Dermis blood vessel endothelial cell (primary cell): ENCODE measurements around the gene OR11A1. TPM values are rescaled to one million over a fixed set of nuclear protein-coding genes. Genes with fewer than 3 reads are reported as not detected.
A peak's percentile ranks its signal among the peaks of the same experiment; 100 is the strongest.

Source experiments
- DNase-seq: peaks from one replicate; pipeline ENCODE4 v3.0.0; 2010
- total RNA-seq: library from RNA; depleted of rRNA; stranded (reverse); fragments of >200 nt; gene quantifications from 2 replicates; pipeline ENCODE4 v1.2.3, GENCODE V29; 2014

The OR11A1 gene, protein sequence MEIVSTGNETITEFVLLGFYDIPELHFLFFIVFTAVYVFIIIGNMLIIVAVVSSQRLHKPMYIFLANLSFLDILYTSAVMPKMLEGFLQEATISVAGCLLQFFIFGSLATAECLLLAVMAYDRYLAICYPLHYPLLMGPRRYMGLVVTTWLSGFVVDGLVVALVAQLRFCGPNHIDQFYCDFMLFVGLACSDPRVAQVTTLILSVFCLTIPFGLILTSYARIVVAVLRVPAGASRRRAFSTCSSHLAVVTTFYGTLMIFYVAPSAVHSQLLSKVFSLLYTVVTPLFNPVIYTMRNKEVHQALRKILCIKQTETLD
- not detected in 2 replicates for total RNA-seq

DNA sequence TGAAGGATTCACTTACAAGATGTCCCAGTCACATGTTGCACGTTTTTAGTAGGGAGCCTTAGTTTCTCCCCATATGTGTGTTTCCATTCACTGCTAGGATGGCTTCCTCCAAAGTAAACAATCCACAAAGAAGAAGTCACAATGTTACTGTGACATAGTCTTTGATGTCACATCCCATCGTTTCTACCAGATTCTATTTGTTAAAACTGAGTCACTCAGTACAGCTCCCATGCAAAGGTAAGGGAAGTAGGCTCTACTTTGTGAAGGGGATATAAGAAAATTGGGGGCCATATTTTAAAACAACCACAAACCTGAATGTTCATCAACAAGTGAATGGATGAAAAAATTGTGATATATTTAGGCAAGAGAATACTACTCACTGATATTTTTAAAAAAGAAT lies at the start of gene OR11A1, which contains the start of gene OR2H1:
Gene OR11A1 (minus strand): TSS at position 101 of the 400 bp plus-strand sequence. CDS start 29,430 bp downstream, outside the sequence.
Gene OR2H1 (plus strand): TSS at position 185 of the 400 bp plus-strand sequence. CDS start 4,615 bp downstream, outside the sequence.
- DNase-seq, result no peak

DNA sequence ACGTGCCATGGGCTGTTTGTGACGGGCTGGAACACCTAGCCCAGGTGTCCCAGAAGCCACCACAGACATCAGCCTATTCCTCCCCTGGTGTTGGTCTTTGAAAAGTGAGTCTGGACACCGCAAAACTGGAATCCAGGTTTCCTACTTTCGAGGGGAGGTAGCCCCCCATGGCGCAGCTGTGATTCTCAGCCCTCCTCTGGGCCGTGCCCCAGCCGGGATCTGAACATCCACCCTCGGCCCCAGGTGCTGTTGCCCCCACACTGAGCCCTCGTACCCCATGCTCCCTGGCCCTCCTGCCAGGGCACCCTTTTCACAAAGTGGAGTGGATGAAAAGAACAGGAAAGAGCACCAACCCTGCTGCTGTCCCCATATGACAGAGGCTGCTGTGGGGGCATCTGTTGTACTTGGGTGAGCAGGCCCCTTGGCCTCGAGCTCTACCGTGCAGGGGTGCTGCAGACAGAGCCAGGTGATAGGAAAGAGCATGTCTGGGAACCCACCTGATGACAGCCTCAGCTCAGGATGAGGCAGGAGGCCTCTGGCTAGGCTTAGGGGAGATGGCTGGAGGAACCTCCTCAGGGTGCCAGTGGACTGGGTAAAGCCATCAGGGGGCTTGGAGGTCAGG lies 49.7 kb upstream of the OR11A1 start:
- no peak for DNase-seq

DNA sequence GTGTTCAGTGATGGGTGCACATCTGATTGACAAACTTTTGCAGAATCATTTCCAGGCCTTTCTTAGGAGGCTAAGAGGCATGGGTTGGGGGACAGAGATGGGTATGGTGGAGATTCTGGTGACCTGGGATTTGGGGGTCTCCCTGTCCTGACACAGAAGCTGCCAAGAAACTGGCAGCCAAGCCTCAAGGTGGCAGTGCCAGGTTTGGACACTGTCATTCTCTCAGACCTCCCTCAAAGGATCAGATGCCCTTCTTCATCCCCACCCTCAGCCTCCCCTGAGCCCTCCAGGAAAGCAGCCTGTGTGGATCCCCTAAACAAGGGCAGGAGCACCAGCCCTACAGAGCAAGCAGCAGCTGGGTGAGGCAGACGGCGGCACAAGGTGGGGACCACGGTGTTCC lies 48.9 kb upstream of the OR11A1 start:
- no peak for DNase-seq

DNA sequence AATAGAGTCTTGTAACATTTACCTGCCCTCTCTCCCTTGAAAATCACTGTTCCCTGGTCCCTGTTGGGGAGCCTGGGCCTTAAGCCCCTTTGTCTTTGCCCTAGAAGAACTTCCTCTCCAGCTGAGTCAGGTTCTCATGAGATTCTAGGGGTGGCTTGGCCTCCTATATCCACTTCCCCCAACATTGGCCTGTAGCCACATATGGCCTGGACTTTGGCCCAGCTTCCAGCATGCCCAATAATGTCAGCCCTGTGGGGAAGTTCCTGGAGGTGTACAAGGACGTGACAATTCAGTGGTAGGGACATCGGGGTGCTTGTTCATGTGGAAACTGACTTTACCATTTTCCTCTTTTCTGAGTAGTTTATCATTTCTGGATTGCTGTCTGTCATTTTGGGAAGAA lies 48.1 kb upstream of the OR11A1 start:
- no peak for DNase-seq

DNA sequence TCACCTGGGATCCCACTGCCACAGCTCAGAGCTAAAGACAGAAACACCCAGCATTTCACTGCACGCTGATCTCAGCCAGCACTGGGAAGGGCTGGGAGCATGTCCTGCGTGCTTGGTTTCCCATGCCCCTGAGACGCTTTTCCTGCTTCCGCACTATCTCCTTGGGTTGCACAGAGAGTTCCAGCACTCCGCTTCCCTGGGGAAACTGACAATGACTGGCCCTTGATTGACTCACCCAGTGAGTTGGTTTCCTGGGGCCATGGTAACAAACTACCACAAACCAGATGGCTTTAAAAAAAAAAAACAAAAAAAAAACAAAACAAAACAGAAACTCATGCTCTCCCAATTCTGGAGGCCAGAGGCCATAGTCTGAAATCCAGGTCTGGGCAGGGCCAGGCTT lies 45.7 kb upstream of the OR11A1 start:
- DNase-seq, result peak; percentile 19

DNA sequence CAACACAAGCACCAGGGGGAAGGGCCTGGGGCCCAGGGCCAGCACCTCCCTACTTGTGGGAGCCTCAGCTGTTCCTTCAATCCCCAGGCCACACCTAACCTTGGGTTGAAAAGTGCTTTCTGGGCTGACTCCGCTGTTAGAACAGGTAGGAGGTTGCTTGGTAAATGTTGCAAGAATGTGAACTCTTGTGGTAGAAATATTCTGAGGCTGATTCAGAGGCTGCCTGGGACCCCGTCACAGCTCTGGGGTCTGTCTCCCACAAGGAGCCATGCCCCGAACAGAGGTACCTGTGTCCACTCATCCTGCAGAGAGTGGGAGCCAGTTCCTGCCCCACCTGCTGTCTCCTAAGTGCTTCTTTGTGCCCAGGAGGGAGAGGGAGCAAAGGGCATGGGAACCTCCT lies 45.3 kb upstream of the OR11A1 start:
- no peak for DNase-seq

DNA sequence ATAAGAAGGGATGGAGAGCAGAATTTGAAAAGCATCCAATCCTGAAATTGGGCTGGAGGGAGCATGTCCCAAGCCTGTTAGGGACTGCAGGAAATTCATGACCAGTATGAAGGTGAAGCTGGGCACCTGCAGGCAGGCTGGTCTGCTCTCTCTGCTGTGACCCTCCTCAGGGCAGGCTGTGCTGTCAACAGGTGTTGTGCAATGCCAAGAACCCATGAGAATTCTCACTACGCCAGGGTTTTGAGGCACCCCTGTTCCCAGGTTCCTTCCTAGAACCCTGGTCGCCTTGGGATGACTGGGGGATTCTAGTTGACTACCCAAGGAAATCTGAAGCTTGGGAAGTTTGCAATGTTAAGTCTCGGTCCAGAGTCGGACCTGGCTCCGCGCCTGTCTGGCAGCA lies 44.2 kb upstream of the OR11A1 start:
- no peak for DNase-seq

DNA sequence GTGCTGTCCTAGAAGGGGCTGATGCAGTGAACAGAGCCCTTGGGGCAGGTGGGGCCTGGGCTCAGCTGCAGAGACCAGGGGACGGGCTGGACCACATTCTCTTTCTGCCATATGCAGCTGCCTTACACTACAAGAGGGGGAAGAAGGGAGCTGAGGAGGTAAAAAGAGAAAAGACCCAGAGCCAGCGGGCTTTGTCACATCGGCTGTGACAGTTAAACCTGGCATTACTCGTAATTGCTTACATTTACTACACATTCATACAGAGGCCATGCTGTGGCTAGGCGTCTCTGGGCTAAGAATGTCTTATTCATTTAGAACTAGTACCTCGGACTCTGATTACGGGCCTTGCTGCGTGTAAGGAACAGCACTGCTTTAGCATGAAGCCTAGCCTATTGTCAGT lies 43.7 kb upstream of the OR11A1 start:
- no peak for DNase-seq

DNA sequence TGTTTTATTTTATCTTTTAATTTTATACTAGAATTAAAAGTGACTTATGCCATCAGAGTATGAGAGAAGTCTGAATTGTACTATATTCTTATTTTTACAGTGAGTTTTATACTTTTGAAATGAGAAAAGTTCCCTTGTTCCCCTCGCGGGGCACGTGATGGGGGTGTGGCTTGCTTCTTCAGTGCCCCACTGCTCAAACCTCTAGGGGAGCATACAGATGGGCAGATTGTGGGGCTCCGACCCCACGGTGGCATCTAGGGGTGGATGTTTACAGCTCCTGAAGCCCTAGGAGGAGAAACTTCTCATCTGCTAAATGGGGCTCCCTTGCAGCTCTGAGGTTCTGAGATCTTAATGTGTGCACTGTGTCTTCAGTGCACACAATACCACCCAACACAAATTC lies 42.8 kb upstream of the OR11A1 start:
- DNase-seq, result no peak

DNA sequence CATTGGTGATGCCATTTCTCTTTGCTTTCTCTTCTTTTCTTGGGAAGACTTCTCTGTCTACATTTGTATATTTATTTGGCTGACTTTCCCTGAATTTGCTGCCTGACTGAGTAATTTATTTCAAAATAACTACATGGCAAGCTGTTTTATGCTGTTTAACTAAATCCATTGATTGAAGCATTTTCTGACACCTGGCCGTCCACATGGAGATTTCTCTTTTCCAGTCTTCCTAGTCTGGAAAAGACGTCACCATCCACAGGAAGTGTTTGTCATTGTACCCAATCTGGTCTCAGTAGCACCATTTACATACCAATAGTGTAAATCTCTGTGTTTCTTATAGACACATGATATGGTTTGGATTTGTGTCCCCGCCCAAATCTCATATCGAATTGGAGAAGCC lies 40.1 kb upstream of the OR11A1 start:
- no peak for DNase-seq

DNA sequence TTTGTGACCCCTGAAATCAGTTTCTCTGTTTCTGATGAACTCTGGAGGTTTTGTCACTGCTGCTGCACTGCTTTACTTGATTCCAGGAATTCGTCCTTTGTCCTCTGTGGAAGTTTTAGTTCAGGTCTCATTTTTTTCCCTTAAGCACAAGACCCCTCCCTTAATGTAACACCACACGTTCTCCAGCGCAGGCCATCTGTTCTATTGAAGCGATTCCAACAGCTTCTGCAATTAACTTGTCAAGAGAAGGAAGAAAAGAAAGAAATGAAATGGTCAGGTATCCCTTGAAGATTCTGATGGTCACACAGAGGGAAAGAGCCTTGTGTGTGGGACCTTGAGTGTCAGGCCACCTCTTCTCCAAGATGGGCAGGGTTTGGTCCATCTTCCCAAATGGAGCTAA lies 38.7 kb upstream of the OR11A1 start:
- DNase-seq, result no peak

DNA sequence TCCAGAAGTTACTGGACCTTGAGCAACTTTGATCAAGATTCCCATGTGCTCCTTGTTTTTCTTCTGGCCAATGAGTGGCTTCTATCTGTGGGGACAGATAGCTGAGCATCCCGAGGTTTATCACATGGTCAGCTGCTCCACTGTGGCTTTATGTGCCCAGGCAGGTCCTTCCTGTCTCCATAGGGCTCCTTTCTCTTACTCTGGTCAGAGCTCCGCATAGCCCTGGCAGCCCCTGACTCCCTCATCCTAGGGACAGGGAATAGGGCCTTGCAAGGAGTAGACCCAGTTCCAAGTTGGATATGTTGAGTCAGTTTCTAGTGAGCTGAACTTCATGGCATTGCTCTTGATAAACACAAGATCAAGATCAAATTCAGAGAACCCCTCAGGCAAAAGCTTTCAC lies 37.3 kb upstream of the OR11A1 start:
- no peak for DNase-seq

DNA sequence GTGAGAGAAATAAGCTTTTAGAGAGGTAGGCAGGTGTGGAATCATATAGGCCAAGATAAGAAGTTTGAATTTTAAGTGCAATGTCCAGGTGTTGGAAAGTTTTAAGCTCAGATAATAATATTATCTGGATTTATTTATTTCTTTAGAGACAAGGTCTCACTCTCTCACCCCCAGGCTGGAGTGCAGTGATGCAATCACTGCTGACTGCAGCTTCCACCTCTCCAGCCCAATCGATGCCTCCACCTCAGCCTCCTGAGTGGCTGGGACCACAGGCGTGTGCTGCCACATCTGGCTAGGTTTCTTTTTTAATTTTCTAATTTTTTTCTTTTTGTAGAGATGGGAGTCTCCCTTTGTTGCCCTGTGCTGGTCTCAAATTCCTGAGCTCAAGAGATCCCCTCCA lies 36.4 kb upstream of the OR11A1 start:
- DNase-seq, result no peak

DNA sequence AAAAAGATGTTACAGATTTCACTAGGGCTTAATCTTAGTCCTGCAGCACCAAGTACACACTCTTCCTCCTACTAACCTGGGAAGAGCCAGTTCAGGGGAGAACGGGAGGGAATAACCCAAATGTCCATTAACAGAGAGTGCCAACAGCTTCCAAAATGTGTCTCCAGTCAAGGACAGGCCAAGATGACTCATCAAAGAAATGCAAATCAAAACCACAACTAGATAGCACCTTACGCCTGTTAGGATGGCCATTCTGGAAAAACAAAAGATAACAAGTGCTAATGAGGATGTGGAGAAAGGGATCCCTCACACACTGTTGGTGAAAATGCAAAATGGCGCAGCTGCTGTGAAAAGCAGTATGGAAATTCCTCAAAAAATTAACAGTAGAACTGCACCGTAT lies 34.7 kb upstream of the OR11A1 start:
- no peak for DNase-seq

DNA sequence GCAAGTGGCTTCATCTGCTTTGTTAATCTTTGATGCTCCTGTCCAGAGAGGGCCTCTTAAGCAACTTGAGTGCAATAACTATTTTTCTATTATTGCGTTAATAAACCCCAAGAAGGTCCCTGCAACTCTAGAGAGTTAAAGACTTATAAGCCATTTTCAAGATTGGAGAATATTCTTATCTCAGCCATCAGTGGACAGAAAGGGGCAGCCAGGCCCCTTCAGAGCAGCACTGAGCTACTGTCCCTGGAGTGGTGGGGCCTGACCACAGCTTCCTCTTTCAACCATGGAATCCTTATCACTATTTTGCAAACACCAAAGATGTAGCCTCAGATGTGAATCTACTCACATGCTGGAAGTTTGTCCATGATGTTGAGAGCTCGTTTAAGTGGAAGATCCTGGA lies 33.7 kb upstream of the OR11A1 start:
- no peak for DNase-seq

DNA sequence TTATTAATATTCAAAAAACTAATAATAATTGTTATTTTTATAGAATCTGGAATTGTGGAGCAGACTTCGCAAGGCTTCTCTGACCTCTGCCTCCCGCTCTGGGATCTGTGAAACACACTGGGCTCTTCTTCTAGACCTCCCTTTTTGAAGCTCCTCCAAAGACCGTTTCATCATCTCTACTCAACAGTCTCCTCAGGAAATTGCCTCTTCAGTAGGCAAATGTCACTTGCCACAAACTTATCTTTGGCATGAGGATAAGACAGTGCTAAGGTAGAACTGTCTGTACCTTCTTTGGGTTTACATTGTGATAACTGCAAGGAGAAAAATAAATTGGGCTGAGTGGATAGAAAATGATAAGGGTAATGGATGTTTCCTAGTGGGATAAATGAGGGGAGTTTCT lies 33.2 kb upstream of the OR11A1 start:
- DNase-seq, result no peak

DNA sequence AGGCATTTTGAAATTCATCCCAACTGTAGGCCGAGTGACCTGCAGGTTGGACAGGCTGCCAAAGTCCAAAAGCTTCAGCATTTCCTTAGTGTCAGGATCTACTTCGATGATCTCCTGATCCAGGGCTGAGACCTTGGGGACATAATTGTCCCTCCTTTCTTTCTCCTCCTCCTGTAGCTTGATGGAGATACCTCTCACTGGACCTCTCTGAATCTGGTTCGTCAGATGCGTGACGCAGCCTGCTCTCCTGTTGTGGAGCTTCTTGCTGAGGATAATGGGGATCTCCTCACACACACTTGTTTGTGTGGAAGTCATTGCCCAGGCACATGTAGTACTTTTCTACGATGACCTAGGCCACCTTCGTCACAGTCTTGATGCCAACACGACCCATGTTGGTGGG lies 32.4 kb upstream of the OR11A1 start:
- no peak for DNase-seq

DNA sequence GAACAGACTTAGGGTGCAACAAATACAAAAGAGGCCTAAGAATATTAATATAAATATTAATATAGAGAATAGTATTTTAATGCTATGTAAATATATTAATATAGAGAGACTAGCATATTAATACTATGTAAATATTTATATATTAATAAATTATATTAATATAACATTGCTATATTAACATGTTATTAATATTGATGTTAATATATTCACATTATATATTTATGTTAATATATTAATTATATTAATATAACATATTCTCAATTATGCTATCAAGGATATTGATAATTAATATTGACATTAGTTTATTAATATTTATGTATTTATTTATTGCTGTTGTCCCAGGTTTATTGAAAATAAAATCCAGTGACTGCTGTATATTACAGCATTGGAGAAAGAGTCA lies 32.0 kb upstream of the OR11A1 start:
- no peak for DNase-seq

DNA sequence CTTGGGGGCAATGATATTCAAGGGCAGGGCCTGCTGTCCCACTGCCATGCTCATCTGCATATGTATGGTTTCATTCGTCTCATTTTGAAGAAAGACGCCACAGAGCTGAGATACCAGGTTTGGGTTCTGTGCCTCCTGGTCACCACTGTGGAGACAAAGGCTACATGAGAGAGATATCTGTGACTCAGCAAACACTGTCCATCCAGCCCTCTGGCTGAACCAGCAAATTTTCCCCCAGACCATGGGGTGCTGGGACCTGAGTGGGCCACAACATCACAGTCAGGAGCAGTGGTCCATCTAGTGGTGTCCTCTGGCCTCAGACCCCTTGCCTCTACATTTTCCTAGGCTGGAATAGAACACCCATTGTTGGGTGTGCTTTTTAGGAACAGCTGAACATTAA lies 30.8 kb upstream of the OR11A1 start, which contains the start of gene MAS1L:
Gene MAS1L (minus strand): TSS at position 297 of the 400 bp plus-strand sequence. CDS start 54 bp downstream, at position 243.
- DNase-seq, result no peak

DNA sequence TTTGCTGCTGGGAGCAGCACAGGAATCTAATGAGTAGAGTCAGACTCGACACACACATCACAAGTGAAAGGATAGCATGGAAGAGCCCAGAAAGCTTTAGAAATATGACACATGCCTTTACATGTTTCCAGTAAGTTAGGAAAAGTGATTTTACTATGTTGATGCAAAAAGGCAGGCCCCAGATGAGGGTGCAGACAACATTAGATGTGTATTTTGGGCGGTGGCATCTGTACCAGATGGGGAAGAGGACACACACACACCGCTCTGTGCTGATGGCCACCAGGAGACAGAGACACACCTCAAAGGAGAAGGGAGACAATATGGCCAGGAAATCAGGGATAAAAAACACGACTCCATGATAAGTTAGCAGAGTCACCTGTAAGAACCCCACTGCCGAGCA lies 30.3 kb upstream of the OR11A1 start:
- DNase-seq, result no peak

DNA sequence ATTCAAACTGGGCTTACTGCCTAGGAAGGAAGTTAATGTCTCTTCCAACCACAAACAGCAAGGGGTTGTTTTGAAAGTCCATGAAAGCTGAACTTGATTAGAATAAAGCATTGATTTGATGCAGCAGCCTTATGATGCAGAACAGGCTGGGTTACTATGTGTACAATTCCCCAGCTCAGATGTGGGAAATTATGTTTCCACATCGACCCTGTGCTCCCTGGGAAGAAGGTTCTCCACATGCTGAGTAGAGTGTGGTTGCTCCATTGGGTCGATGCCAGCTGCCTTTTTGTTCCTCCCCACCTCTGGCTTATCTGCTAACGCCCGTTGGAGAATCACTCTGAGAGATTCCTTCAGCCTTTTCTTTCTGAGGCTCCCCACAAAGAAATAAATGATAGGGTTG lies 29.7 kb upstream of the OR11A1 start:
- DNase-seq, result no peak

DNA sequence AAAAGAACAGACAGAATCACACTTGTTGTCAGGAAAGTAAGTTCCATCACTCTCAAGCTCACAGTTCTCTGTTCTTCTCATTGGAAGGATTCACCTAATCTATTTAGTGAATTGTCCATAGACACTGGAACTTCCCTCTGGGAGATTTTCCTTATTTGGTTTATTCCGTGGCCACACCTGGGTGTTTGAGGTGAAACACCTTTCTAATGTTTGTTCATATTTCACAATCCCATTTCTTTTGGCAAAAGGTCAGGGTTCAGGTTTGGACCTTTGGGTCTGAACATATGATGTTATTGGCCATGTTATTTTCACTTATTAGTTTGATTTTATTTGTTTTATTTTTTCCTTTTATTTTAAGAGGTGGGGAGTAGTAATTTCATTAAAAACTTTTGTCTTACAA lies 26.9 kb upstream of the OR11A1 start:
- DNase-seq, result no peak

DNA sequence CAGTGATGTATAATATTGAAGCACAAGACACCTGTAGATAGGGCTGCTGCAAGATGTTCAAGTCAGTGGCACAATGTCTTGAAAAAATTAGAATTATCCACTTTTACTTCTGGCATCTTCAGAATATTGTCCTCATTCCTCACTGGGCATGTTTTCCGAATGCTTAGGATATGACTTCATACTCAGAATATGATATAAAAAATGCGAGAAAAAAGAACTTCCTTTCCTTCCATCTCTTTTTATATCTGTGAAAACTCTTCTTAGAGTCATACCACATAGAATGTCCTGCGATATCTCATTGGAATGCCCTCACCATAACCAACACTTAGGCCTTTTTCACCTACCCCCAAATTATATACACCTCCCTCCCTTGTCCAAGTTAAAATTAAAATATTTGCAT lies 26.3 kb upstream of the OR11A1 start:
- no peak for DNase-seq

DNA sequence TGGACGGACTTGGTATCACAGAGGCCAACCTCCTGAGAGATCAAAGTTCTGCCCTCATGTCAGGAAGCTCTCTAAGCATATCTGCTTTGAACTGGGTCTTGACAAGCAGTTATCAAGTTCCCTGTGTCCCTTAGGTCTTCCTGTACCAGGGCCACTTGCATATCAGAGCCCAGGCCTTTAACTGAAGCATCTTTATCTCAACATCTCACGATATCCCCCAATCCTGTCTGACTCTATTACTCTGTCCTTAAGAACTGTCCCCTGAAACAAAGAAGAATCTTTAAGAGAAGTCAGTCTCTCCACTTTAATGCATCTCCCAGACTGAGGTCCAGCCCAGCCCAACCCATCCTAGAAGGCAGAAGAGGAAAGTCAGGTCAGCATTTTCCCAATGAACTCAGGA lies 22.7 kb upstream of the OR11A1 start:
- no peak for DNase-seq

DNA sequence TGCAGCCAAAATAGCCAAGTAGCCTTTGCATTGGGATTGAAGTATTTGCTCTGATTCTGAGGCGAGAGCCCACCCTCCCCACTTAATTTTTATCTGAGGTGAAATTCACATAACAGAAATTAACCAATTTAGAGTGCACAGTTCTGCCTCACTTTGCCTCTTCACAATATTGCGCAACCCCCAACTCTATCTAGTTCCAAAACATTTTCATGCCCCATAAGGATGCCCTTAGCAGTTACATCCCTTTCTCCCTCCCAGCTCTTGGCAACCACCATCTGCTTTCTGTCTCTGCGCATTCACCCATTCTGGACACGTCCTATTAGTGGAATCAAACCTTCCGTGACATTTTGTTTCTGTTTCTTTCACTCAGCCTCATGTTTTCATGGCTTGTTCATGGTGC lies 21.9 kb upstream of the OR11A1 start:
- DNase-seq, result no peak
